ENCODE measurements around the gene SLC41A3. TPM values are rescaled to one million over a fixed set of nuclear protein-coding genes. Genes with fewer than 3 reads are reported as not detected.

Gene SLC41A3
- total RNA-seq = 10 to 100 TPM; 23.0 to 33.9 (median 31.2) TPM
- long read RNA-seq, donor 1, transcript SLC41A3-203 (11 exons, 2,169 nt) = major isoform, 21 of 41 reads
- long read RNA-seq, donor 1, transcript SLC41A3-201 (12 exons, 1,797 nt) = minor isoform, 7 of 41 reads
- long read RNA-seq, donor 1, partial matches to known transcripts = 6 of 41 reads
- long read RNA-seq, donor 1, other reads (novel, unspliced or antisense) = 7 of 41 reads
- long read RNA-seq, donor 2, transcript SLC41A3-203 (11 exons, 2,169 nt) = major isoform, 9 of 21 reads
- long read RNA-seq, donor 2, partial matches to known transcripts = 8 of 21 reads
- long read RNA-seq, donor 2, other reads (novel, unspliced or antisense) = 0 of 21 reads

DNA sequence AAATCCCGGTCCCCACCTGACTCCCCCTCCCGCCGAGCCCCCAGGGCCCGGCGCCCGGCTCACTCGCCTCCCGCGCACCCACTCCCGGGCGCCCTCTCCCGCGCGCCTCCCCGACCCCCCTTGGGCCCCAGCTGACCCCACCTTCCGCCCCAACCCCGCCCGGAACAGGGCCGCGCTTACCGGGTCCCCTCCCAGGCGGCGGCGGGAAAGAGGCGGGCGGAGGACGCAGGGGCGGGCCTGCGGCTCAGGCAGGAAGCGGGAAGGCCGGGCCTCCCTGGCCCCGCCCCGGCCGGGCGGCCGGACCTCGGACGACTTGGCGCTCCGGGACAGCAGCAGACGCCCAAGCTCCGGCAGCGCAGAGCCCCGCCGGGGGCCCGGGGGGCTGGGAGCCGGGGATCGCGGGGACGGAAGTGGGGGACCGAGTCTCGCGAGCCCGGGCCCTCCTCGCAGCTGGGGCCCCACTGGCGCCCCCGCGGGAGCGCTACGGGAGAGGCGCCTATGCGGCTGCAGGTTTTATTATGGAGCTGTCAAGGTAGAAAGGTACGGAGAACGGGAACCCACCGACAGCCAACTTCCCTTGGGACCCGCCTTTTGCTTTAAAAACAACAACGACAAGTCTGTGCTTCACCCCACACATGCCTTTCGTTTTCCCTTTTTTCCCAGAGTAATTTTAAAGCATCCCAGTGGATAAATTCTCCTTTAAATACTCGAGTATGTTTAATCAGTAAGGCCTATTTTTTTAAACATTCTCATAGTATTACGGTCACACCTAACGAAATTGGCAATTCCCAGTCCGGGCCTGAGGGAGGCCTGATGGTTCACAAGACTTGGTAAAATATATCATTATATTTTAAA lies at the start of gene SLC41A3:
Gene SLC41A3 (minus strand): TSS at position 212 of the 855 bp plus-strand sequence. CDS start 15,905 bp downstream, outside the sequence.
- Histone ChIP-seq H3K36me3 (ENCODE audit: low read depth) (no peaks in the 10 kb centered on the region), H3K4me3 (peak within 1 kb of the TSS; percentile 61), H3K9me3 (no peaks in the 10 kb centered on the region), H3K4me1 (ENCODE audit: low read depth) (peaks cover 9% of the 10 kb centered on the region)
- DNase-seq = peak; percentile 92 to 95 (median 95)
- peak; percentile 99 for ATAC-seq
- TF ChIP-seq, protein P1, sequence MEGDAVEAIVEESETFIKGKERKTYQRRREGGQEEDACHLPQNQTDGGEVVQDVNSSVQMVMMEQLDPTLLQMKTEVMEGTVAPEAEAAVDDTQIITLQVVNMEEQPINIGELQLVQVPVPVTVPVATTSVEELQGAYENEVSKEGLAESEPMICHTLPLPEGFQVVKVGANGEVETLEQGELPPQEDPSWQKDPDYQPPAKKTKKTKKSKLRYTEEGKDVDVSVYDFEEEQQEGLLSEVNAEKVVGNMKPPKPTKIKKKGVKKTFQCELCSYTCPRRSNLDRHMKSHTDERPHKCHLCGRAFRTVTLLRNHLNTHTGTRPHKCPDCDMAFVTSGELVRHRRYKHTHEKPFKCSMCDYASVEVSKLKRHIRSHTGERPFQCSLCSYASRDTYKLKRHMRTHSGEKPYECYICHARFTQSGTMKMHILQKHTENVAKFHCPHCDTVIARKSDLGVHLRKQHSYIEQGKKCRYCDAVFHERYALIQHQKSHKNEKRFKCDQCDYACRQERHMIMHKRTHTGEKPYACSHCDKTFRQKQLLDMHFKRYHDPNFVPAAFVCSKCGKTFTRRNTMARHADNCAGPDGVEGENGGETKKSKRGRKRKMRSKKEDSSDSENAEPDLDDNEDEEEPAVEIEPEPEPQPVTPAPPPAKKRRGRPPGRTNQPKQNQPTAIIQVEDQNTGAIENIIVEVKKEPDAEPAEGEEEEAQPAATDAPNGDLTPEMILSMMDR (IDR thresholded peaks at IDR 0.05) = no peak
- intact Hi-C loops (cut with DNase I, micrococcal nuclease) = no loop called here

DNA sequence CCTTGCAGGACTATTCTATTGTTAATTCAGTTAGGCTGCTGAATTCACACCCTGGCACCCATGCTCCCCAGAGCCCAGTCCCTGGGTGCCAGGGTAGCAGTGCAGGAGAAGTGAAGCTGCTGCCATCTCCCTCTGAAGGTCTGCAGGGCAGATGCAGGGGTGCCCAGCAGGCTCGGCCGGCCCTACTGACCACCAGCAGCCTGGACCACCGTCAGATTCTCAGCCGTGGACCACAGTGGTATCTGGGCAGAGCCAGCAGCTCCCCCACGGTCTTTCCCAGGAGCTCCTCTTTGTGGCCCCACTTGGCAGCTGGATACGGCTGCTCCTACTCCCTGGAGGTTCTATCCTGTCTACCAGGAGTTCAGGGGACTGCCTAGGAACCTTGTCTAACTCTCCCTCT lies 49.7 kb upstream of the SLC41A3 start:
- H3K4me1 ChIP-seq (ENCODE audit: low read depth) = no peaks in the 10 kb centered on the region
- no peak overlapping the region for H3K4me3 ChIP-seq
- DNase-seq (peak in 2 of 3 donors; percentile 6 to 25), ATAC-seq (no peak)
- intact Hi-C loops (cut with DNase I, micrococcal nuclease) = loop anchor here (10.0 kb wide), 2 partner anchors 61 to 261 kb away; partner anchors contain the start of gene CFAP100 (in 1 of the 2)
- no peaks in the 10 kb centered on the region for H3K36me3 ChIP-seq (ENCODE audit: low read depth)
- TF ChIP-seq, protein P1 (IDR thresholded peaks at IDR 0.05) = no peak
- H3K9me3 ChIP-seq = no peaks in the 10 kb centered on the region

DNA sequence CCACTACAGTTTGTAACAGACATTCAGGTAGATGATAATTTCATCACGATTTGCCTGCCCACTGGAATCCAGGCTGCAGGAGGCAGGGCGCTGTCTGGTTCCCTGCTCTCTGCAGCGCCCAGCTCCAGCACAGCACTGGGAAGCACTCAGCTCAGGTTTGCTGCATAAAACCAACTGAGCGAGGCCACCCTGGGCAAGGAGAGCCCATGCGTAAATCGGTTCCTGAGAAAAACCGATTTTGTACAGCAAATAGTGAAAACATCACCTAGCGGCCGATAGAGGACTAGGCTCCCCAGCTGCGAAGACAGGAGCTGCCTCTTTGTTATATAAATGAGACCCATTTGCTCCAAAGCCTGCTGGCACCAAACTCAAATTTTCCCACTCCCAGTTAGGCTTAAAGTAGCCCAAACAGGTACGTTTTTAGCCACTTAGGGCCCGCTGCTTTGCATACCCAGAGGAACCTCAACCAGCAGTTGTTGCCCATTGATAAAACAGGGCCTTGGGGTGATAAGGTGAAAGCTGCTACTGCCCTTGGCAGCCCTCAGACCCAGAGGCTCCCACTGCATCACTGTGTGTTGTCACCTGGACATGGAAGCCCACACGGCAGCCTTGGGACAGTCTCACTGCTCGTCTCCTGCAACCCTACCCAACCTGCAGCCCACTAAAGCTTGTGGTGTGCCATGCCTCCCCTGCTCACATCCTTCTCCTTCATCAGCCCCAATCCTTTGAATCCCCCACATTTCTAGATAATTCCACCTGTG lies 49.0 kb upstream of the SLC41A3 start:
- no peak overlapping the region for H3K4me3 ChIP-seq
- no peaks in the 10 kb centered on the region for H3K36me3 ChIP-seq (ENCODE audit: low read depth)
- ATAC-seq (no peak), DNase-seq (peak in 1 of 3 donors; percentile 11)
- no peaks in the 10 kb centered on the region for H3K9me3 ChIP-seq
- intact Hi-C loops (cut with DNase I, micrococcal nuclease) = loop anchor here (10.0 kb wide), 2 partner anchors 62 to 262 kb away; partner anchors contain the start of gene CFAP100 (in 1 of the 2)
- no peaks in the 10 kb centered on the region for H3K4me1 ChIP-seq (ENCODE audit: low read depth)
- TF ChIP-seq, protein P1 (IDR thresholded peaks at IDR 0.05) = no peak

DNA sequence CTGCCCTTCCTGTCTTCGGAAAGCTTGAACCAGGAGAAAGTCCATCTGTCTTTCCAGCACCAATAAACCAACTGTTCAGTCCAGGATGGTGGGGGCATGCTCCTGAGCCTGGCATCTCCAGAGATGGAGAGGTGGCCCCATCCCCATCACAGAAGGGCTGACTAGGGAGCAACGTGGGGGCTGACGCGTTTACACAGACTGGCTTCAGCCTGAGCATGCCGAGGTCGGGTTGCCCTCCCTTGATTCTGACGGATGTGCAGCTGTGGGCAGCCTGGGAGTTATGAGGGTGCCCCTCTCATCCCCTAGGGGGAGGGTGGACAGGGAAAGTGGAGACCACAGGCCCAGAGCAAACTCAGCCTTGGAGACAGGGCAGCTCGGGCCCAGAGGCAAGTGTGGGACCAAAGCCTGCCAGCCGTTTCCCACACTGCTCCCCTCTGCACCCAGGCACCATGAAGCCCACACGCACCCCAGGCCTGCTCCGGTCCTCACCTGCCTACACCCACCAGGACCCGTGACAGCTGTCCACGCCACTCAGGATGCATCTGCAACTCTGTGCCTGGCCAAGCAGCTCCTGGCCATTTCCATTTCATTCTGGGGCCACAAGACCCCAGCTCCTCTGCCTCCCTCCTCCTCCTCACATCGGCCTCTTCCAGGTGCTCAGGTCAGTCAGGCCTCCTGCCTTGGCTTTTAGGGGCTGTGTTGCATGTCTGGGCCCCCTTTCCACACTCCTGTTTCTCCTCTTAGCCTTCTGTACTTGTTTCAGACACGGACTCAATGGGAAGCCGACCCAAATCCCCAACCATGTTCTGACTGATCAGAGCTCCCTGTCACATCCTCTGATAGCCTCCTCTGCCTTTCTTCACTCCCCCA lies 48.2 kb upstream of the SLC41A3 start:
- Histone ChIP-seq H3K4me1 (ENCODE audit: low read depth) (no peaks in the 10 kb centered on the region), H3K4me3 (no peak overlapping the region), H3K36me3 (ENCODE audit: low read depth) (no peaks in the 10 kb centered on the region), H3K9me3 (no peaks in the 10 kb centered on the region)
- intact Hi-C loops (cut with DNase I, micrococcal nuclease) = loop anchor here (10.0 kb wide), 2 partner anchors 63 to 263 kb away; partner anchors contain the start of gene CFAP100 (in 1 of the 2)
- DNase-seq (peak in 2 of 3 donors; percentile 6 to 34), ATAC-seq (no peak)
- TF ChIP-seq, protein P1 (IDR thresholded peaks at IDR 0.05) = no peak

Measured in mucosa of descending colon (tissue), 3 donors.